ENCODE results near the gene NTSR1.

The NTSR1 gene

GRCh38 chr20:62755817-62756724 lies 47.4 kb downstream of the NTSR1 start:
- no peak for DNase-seq (ENCODE audit: low read depth, low spot score)

GRCh38 chr20:62758226-62758912 lies 49.7 kb downstream of the NTSR1 start:
- DNase-seq (ENCODE audit: low read depth, low spot score): no peak

- no peak for DNase-seq (ENCODE audit: low read depth, low spot score)
Observed at GRCh38 chr20:62759981-62760431, 51.4 kb downstream of the NTSR1 start.

- no peak for DNase-seq (ENCODE audit: low read depth, low spot score)
Observed at GRCh38 chr20:62760471-62760855, 51.8 kb downstream of the NTSR1 start.

GRCh38 chr20:62760856-62761758 lies 52.5 kb downstream of the NTSR1 start:
- DNase-seq (ENCODE audit: low read depth, low spot score): no peak

GRCh38 chr20:62761759-62762131 lies 53.1 kb downstream of the NTSR1 start:
- no peak for DNase-seq (ENCODE audit: low read depth, low spot score)

- DNase-seq (ENCODE audit: low read depth, low spot score): no peak
Observed at GRCh38 chr20:62762376-62762775, 53.7 kb downstream of the NTSR1 start.

DNA sequence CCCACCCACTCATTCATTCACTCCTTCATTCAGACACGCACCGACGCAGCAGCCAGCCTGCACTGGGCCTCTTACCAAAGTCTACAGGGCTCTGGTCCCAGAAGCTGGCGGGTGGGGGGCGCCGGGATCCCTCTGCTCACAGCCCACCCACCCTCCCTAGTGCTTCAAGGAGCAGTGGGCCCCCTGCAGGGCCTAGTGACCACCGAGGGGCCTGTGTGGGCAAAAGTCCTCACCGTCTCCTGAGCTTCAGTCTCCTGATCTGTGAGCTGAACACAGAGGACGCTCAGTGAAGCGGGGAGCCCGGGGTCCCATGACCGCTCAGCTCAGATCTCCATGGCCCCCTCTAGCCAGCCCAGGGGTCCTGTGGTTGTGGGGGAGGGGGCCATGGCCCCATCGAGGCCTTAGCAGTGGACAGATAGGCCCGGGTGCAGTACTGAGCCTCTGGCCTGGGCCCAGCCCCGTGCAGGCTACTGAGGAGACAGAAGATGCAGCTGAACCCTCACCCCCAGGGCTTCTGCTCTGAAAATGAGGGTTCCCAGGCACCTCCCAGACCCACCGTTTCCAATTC lies 54.2 kb downstream of the NTSR1 start:
- DNase-seq (ENCODE audit: low read depth, low spot score): no peak

DNA sequence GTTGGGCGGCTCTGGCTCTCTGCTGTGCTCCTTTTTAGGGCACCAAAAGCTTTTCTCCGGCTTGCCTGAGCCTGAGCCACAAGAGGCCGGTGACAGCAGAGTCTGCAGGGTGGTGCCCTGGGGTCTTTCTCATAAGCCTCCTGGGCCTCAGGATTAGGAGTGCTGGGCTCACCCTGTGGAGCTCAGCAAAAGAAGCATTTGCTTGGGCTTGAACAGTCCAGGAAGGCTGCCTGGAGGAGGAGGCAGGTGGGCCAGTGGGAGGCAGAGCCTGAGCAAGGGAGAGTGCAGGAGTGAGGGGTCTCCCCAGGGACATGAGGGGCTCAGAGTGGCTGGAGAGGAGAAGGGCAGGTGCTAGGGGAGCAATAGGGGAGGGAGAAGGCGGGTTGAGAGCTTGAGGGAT lies 54.8 kb downstream of the NTSR1 start:
- DNase-seq (ENCODE audit: low read depth, low spot score): no peak

- no peak for DNase-seq (ENCODE audit: low read depth, low spot score)
Observed at GRCh38 chr20:62764156-62764935, 55.7 kb downstream of the NTSR1 start.

- no peak for DNase-seq (ENCODE audit: low read depth, low spot score)
Observed at GRCh38 chr20:62765021-62765420, 56.4 kb downstream of the NTSR1 start.

DNA sequence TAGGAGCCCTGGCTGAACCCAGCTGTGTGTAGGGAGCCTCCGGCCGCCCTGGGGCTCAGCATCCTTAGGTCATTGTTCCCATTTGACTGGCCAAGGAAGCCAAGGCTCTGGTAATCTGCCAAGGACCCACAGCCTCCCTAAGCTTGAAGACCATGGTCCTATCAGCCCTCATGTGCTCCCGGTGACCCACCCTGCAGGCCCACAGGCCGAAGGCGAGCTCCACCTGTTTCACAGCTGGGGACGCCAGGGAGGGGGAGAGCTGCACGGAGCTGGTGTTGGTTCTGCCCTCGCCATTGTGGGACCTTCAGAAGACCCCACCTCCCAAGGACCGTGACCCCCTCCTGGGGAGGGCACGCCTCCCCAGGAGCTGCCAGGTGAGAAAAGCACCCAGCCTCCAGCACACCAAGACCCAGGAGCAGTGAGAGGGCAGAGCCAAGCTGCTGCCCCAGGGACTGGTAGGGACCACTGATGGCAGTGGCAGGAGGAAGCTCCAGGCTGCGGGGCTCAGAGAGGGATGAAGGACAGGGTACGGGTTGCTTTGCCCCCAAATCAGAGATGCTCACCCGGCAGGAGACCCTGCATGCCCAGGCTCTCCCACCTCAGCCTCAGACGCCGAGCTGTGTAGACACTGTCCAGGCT lies 56.9 kb downstream of the NTSR1 start:
- no peak for DNase-seq (ENCODE audit: low read depth, low spot score)

DNA sequence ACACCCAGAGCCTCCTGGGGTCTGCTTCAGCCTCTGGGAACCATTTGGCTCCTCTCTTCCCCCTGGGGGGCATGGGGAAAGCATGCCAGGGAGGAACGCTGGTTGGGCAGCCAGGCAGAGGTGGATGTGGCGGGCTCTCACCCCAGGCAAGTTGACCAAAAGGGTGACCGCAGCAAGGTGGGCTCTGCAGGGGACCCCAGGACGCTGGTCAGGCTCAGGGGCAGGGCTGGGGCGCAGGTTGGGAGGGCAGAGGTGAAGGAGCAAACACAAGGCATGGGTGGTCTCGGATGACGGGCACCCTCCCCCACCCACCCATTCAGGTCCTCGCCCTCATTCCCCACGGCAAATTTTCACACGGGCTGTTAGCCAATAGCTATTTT lies 57.4 kb downstream of the NTSR1 start:
- DNase-seq (ENCODE audit: low read depth, low spot score): no peak

GRCh38 chr20:62766716-62767115 lies 58.1 kb downstream of the NTSR1 start:
- no peak for DNase-seq (ENCODE audit: low read depth, low spot score)

- DNase-seq (ENCODE audit: low read depth, low spot score): no peak
Observed at GRCh38 chr20:62768234-62768546, 59.6 kb downstream of the NTSR1 start.

GRCh38 chr20:62768551-62769287 lies 60.1 kb downstream of the NTSR1 start:
- DNase-seq (ENCODE audit: low read depth, low spot score): no peak

- DNase-seq (ENCODE audit: low read depth, low spot score): no peak
Observed at GRCh38 chr20:62769346-62770071, 60.9 kb downstream of the NTSR1 start.

DNA sequence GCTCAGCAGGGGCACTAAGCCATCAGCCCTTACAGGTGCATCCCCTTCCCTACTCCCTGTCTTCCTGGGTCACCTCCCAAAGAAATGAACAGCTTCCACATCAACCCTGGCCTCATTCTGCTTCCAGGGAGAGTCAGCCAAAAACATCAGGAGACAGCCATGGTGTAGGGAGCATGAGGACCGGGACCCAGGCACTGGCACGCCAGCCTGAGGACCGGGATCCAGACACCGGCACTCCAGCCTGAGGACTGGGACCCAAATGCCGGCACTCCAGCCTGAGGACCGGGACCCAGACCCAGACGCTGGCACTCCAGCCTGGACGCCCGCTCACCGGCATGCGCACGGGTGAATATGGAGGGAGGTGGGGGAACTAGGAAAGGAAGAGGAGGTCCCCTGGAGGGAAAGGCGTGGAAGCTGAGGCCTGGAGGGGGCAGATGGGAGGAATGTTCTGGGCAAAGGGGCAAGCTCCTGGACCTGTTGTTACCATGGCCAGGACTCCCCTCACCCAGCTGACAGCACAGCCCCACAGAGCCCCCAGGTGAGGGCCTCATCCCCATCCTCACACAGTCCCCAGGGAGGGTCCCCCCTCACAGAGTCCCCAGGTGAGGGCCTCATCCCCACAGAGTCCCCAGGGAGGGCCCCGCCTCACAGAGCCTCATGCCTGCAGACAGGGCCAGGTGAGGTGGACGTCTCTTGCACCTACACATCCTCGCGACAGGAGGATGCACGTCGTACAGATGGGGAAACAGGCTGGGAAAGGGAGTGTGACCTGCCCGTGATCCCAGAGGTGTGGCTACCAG lies 61.7 kb downstream of the NTSR1 start:
- no peak for DNase-seq (ENCODE audit: low read depth, low spot score)

All from activated CD4-positive, CD25-positive, alpha-beta regulatory T cell treated with anti-CD3 and anti-CD28 coated beads, Interleukin-2, amount 50 U/mL, for 16 hours (primary cell).